BJ (cell line): ENCODE measurements around the gene MBLAC1. TPM values are rescaled to one million over a fixed set of nuclear protein-coding genes. Genes with fewer than 3 reads are reported as not detected.

Source experiments
- CTCF ChIA-PET: fragments of 350-600 bp; formaldehyde crosslinking; extraction: SDS; loops from one replicate; lab custom pipeline; 2021; ENCODE audit warnings: antibody characterized with exemption, inconsistent platforms; lab: Yijun Ruan, JAX
- POLR2A ChIA-PET: fragments of 300-600 bp; sonication (Branson Sonifier 250); formaldehyde crosslinking; extraction: SDS; loops from one replicate; lab custom pipeline; 2021; ENCODE audit warnings: antibody characterized with exemption; lab: Charles Lee
- DNase-seq: peaks from one replicate; pipeline ENCODE4 v3.0.0-alpha.2; 2011; ENCODE audit warnings: low read depth
- H3K27me3 ChIP-seq: 2 replicates; pipeline ENCODE4 v1.6.0; 2011; ENCODE audit warnings: low read length; ENCODE audit not compliant: control insufficient read depth, insufficient read depth
- H3K36me3 ChIP-seq: 2 replicates; pipeline ENCODE4 v1.5.1; 2011; ENCODE audit warnings: low read length; ENCODE audit not compliant: control insufficient read depth, insufficient read depth
- H3K4me3 ChIP-seq: 2 replicates; pipeline ENCODE4 v1.5.1; 2011; ENCODE audit warnings: low read depth, mild to moderate bottlenecking, control low read depth, low read length
- polyA plus RNA-seq: library from polyadenylated mRNA; depleted of rRNA; stranded (reverse); fragments of >200 nt; gene quantifications from 2 replicates; pipeline ENCODE4 v1.2.3, GENCODE V29; 2011
- TF ChIP-seq, protein P1 (sequence below): IDR thresholded peaks from 2 replicates; pipeline ENCODE4 v1.5.1; 2011; ENCODE audit warnings: low read depth, mild to moderate bottlenecking, control low read depth, inconsistent platforms, low read length, moderate library complexity; ENCODE audit not compliant: insufficient read depth

MBLAC1 gene
- polyA plus RNA-seq, 1 experiment: 1.6 TPM

DNA sequence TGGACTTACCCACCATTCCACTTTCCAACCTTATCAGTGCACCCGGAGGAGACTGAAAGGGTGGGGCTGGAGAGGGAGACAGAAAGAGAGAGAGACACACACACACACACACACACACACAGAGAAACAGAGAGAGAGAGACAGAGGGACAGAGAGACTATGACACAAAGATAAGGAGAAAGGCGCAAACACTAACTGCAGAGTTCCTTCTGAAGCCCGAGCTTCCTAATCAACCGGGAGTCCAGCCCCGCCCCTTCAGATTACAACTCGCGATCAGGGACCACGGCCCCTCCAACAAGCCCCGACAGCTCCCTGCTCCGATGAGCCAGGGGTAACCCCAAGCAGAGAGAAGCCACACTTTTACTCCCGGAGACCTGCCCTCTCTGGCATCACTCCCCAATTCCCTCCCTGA is 41.2 kb downstream of the MBLAC1 start:
- Histone ChIP-seq H3K36me3 (no peaks in the 10 kb centered on the region), H3K27me3 (no peaks in the 10 kb centered on the region), H3K4me3 (peak overlapping the region; percentile 42)
- DNase-seq: no peak
- TF ChIP-seq, protein P1, sequence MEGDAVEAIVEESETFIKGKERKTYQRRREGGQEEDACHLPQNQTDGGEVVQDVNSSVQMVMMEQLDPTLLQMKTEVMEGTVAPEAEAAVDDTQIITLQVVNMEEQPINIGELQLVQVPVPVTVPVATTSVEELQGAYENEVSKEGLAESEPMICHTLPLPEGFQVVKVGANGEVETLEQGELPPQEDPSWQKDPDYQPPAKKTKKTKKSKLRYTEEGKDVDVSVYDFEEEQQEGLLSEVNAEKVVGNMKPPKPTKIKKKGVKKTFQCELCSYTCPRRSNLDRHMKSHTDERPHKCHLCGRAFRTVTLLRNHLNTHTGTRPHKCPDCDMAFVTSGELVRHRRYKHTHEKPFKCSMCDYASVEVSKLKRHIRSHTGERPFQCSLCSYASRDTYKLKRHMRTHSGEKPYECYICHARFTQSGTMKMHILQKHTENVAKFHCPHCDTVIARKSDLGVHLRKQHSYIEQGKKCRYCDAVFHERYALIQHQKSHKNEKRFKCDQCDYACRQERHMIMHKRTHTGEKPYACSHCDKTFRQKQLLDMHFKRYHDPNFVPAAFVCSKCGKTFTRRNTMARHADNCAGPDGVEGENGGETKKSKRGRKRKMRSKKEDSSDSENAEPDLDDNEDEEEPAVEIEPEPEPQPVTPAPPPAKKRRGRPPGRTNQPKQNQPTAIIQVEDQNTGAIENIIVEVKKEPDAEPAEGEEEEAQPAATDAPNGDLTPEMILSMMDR: no peak
- ChIA-PET CTCF (interaction anchor here (0.6 to 5.0 kb wide), 3 partner anchors 9 to 151 kb away, joined by 3 to 22 read pairs (median 5); partner anchors contain the start of genes GPC2 and STAG3), POLR2A (interaction anchor here (0.9 kb wide), 1 partner anchor 9 kb away, joined by 7 read pairs; the partner anchor contains the start of genes GPC2 and STAG3)

GRCh38 chr7:100169147-100169850 is 42.5 kb downstream of the MBLAC1 start:
- no peaks in the 10 kb centered on the region for H3K27me3 ChIP-seq
- no peak overlapping the region for H3K4me3 ChIP-seq
- TF ChIP-seq, protein P1: no peak
- H3K36me3 ChIP-seq: no peaks in the 10 kb centered on the region
- CTCF ChIA-PET: interaction anchor here (5.0 kb wide), 1 partner anchor 38 kb away, joined by 22 read pairs; no protein-coding TSS in a partner anchor
- POLR2A ChIA-PET: no interaction called here
- no peak for DNase-seq

- CTCF ChIA-PET: no interaction called here
- TF ChIP-seq, protein P1: no peak
- POLR2A ChIA-PET: no interaction called here
- DNase-seq: no peak
- Histone ChIP-seq H3K36me3 (no peaks in the 10 kb centered on the region), H3K4me3 (no peak overlapping the region), H3K27me3 (no peaks in the 10 kb centered on the region)
Measured at GRCh38 chr7:100170101-100170897, 43.5 kb downstream of the MBLAC1 start.

DNA sequence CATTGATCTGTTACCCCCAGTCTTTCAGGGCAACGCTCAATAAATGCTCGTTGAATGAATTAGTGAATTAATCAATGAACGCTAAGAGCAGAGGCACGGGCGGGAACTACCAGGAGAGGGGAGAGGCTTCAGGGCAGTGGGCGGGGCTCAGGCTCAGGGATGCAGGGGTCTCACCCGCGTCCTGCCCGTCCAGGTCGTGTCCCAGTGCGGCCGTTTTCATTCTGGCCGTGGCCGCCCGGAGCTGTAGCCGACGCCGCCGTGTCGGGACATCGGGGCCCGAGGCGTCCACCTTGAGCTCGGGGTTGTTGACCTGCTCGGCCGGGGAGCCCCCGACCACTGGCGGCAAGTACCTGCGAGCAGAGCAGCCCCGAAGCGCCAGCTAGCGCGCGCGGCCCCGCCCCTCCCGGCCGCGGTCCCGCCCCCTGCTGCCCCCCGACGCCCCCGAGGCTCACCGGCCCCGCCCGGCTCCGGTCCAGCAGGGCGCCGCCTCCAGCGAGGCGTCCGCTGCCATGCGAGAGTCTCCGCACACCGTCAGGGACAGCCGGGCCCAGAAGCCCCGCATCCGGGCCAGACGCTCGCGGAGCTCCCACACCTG is 44.4 kb downstream of the MBLAC1 start:
- TF ChIP-seq, protein P1: no peak
- DNase-seq: no peak
- Histone ChIP-seq H3K36me3 (no peaks in the 10 kb centered on the region), H3K27me3 (no peaks in the 10 kb centered on the region), H3K4me3 (peak overlapping the region; percentile 12)
- ChIA-PET POLR2A (no interaction called here), CTCF (no interaction called here)

DNA sequence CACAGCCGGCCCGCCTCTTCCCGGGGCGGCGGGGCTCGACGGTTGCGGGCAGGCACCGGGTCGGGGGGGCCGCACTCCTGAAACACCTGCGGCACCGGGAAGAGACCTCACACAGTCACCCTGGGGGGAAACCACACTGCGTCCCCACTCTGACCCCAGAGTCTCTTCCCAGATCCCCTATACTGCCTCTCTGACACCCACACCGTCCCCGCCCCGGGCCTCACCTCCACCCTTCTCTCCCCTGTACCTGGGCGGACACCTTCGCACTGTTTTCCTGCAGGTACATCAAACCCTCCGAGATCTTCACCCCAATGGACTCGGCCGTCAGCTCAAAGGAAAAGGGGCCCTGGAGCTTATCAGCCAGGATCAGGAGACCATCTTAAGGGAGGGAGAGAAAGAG is 45.1 kb downstream of the MBLAC1 start:
- no peak overlapping the region for H3K4me3 ChIP-seq
- H3K36me3 ChIP-seq: no peaks in the 10 kb centered on the region
- TF ChIP-seq, protein P1: no peak
- no peak for DNase-seq
- ChIA-PET POLR2A (no interaction called here), CTCF (no interaction called here)
- no peaks in the 10 kb centered on the region for H3K27me3 ChIP-seq
